HCT116 (cell line): ENCODE results near the gene FBRS. TPM values are rescaled to one million over a fixed set of nuclear protein-coding genes. Genes with fewer than 3 reads are reported as not detected.

Experiments
- ATAC-seq: fragments of 200-7000 bp; cut with Tn5 transposase; 2 replicates; pipeline ENCODE4 v1.9.1; 2020; ENCODE audit warnings: mild to moderate bottlenecking, moderate library complexity
- BruUV-seq: library from RNA; stranded (reverse); fragments of 400-500 nt; replicated peaks from 2 replicates; lab custom pipeline; 2021; lab: Mats Ljungman, UMichigan
- CTCF ChIA-PET: fragments of 300-600 bp; sonication (Branson Sonifier 250); formaldehyde crosslinking; loops from one replicate; lab custom pipeline; 2021; ENCODE audit warnings: antibody characterized with exemption; lab: Charles Lee
- POLR2A ChIA-PET: fragments of 300-600, 350-600 bp; sonication (Branson Sonifier 250); formaldehyde crosslinking; loops from one replicate; lab custom pipeline; 2021; ENCODE audit warnings: antibody characterized with exemption; lab: Charles Lee
- RAD21 ChIA-PET, 2 experiments: fragments of 300-600 bp; sonication (Branson Sonifier 250); formaldehyde crosslinking; loops; one replicate each; lab custom pipeline; 2023; ENCODE audit warnings: low total read pairs in 2 of 2; ENCODE audit not compliant: uncharacterized antibody in 2 of 2, unreplicated experiment in 2 of 2, low non-redundant PET in 1 of 2; lab: Charles Lee
- DNase-seq: peaks from one replicate; pipeline ENCODE4 v3.0.0-alpha.2; 2010; ENCODE audit warnings: low read depth, low spot score
- H2AFZ ChIP-seq: fragments of 200-600 bp; shearing (Covaris generic), sonication (generic); 2 replicates; pipeline ENCODE4 v1.6.1; 2017; ENCODE audit warnings: low read depth, mixed run types, mixed read lengths, antibody characterized with exemption, low read length; ENCODE audit not compliant: poor library complexity, severe bottlenecking
- H3K27ac ChIP-seq: 2 replicates; pipeline ENCODE4 v1.5.1; 2012; ENCODE audit warnings: low read depth, low read length
- H3K27me3 ChIP-seq: fragments of 200-600 bp; sonication (generic); 2 replicates; pipeline ENCODE4 v1.6.1; 2016; ENCODE audit warnings: mixed run types, low read length, mixed read lengths; ENCODE audit not compliant: insufficient read depth
- H3K36me3 ChIP-seq, 2 experiments: fragments of 200-500 bp in 1 of 2; fragments of 200-600 bp in 1 of 2; sonication (Bioruptor generic) in 1 of 2; sonication (generic) in 1 of 2; 2 replicates each; pipeline versions ENCODE4 v1.5.1 to v1.6.1; 2014 to 2016; ENCODE audit warnings: low read length in 2 of 2, inconsistent platforms in 1 of 2, mixed read lengths in 1 of 2, mixed run types in 1 of 2; ENCODE audit not compliant: insufficient read depth in 2 of 2, control insufficient read depth in 1 of 2
- H3K4me1 ChIP-seq, 2 experiments: fragments of 200-600 bp in 1 of 2; sonication (generic) in 1 of 2; 2 replicates each; pipeline versions ENCODE4 v1.5.1 to v1.6.1; 2012 to 2017; ENCODE audit warnings: low read length in 2 of 2, inconsistent platforms in 1 of 2, mild to moderate bottlenecking in 1 of 2, mixed read lengths in 1 of 2, mixed run types in 1 of 2, moderate library complexity in 1 of 2; ENCODE audit not compliant: insufficient read depth in 2 of 2, control insufficient read depth in 1 of 2
- H3K4me2 ChIP-seq: fragments of 200-600 bp; sonication (generic); 2 replicates; pipeline ENCODE4 v1.6.1; 2017; ENCODE audit warnings: mixed run types, low read length, mixed read lengths
- H3K4me3 ChIP-seq, 2 experiments: fragments of 200-600 bp in 1 of 2; sonication (generic) in 1 of 2; replicated peaks in 1 of 2; 2 replicates each; pipeline ENCODE4 v1.5.1; 2011 to 2016; ENCODE audit warnings: low read length in 2 of 2, control low read depth in 1 of 2, low read depth in 1 of 2, mild to moderate bottlenecking in 1 of 2, mixed read lengths in 1 of 2, mixed run types in 1 of 2
- H3K79me2 ChIP-seq: fragments of 200-600 bp; sonication (generic); 2 replicates; pipeline ENCODE4 v1.6.1; 2017; ENCODE audit warnings: mild to moderate bottlenecking, mixed run types, low read length, moderate library complexity, mixed read lengths; ENCODE audit not compliant: insufficient read depth
- H3K9ac ChIP-seq: fragments of 200-600 bp; sonication (generic); 2 replicates; pipeline ENCODE4 v1.6.1; 2016; ENCODE audit warnings: low read length, mixed read lengths
- H3K9me2 ChIP-seq: fragments of 200-600 bp; sonication (generic), shearing (Covaris generic); 2 replicates; pipeline ENCODE4 v1.6.1; 2017; ENCODE audit warnings: mixed run types, mild to moderate bottlenecking, moderate library complexity; ENCODE audit not compliant: insufficient read depth
- H3K9me3 ChIP-seq, 2 experiments: fragments of 200-500 bp in 1 of 2; fragments of 200-600 bp in 1 of 2; sonication (Bioruptor generic) in 1 of 2; sonication (generic) in 1 of 2; 2 replicates each; pipeline ENCODE4 v1.6.1; 2014 to 2017; ENCODE audit warnings: low read length in 2 of 2, mixed read lengths in 2 of 2, inconsistent platforms in 1 of 2, low read depth in 1 of 2, mild to moderate bottlenecking in 1 of 2, mixed run types in 1 of 2, moderate library complexity in 1 of 2; ENCODE audit not compliant: control insufficient read depth in 1 of 2, insufficient read depth in 1 of 2
- H4K20me1 ChIP-seq: fragments of 200-600 bp; sonication (generic), shearing (Covaris generic); 2 replicates; pipeline ENCODE4 v1.6.1; 2017; ENCODE audit warnings: mixed run types, mild to moderate bottlenecking, moderate library complexity; ENCODE audit not compliant: insufficient read depth
- EGR1 ChIP-seq: IDR thresholded peaks from 2 replicates; pipeline ENCODE4 v1.6.1; 2012; ENCODE audit warnings: low read depth
- EZH2 ChIP-seq: fragments of 200-600 bp; sonication (generic); IDR thresholded peaks from 2 replicates; pipeline ENCODE4 v1.6.1; 2017; ENCODE audit warnings: antibody characterized with exemption, mixed run types
- FOSL1 ChIP-seq: IDR thresholded peaks from 2 replicates; pipeline ENCODE4 v1.6.1; 2012; ENCODE audit warnings: low read depth
- POLR2A ChIP-seq: IDR thresholded peaks from 2 replicates; pipeline ENCODE4 v1.7.0; 2011; ENCODE audit warnings: borderline replicate concordance; ENCODE audit not compliant: insufficient read depth, insufficient read length; ENCODE audit errors: extremely low read depth
- POLR2AphosphoS5 ChIP-seq: IDR thresholded peaks from 2 replicates; pipeline ENCODE4 v1.6.1; 2011; ENCODE audit warnings: mild to moderate bottlenecking, low read depth, low read length, moderate library complexity
- RAD21 ChIP-seq: IDR thresholded peaks from 2 replicates; pipeline ENCODE4 v1.6.1; 2012; ENCODE audit warnings: low read depth, mild to moderate bottlenecking
- SP1 ChIP-seq: IDR thresholded peaks from 2 replicates; pipeline ENCODE4 v1.6.1; 2012; ENCODE audit warnings: low read depth
- SRF ChIP-seq: IDR thresholded peaks from 2 replicates; pipeline ENCODE4 v1.6.1; 2012; ENCODE audit warnings: low read depth
- TCF7L2 ChIP-seq: IDR thresholded peaks from 2 replicates; pipeline ENCODE4 v1.7.0; 2011; ENCODE audit warnings: borderline replicate concordance, inconsistent platforms; ENCODE audit not compliant: insufficient read depth, insufficient read length; ENCODE audit errors: extremely low read depth
- YY1 ChIP-seq: IDR thresholded peaks from 2 replicates; pipeline ENCODE4 v1.6.1; 2011; ENCODE audit warnings: low read length, low read depth, moderate library complexity, mild to moderate bottlenecking; ENCODE audit not compliant: insufficient replicate concordance; ENCODE audit errors: extremely low read depth
- ZNF274 ChIP-seq: fragments of 200-500 bp; sonication (Bioruptor generic); IDR thresholded peaks from 2 replicates; pipeline ENCODE4 v1.6.1; 2014; ENCODE audit warnings: mild to moderate bottlenecking, low read depth, low read length, inconsistent platforms
- intact Hi-C: fragments of 100-400 bp; cut with micrococcal nuclease; formaldehyde crosslinking; loops from 2 replicates; pipeline ENCODE4 v1.10.0; 2022
- total RNA-seq: library from RNA; stranded (reverse); gene quantifications from one replicate; pipeline ENCODE4 v1.2.1, GENCODE V29; 2021; ENCODE audit not compliant: unreplicated experiment
- TF ChIP-seq, protein P1 (sequence below), 3 experiments: fragments of 200-600 bp in 1 of 3; sonication (generic) in 1 of 3; IDR thresholded peaks in 2 of 3; conservative IDR thresholded peaks in 1 of 3; 2 replicates each; pipeline ENCODE4 v1.5.1; 2012 to 2017; ENCODE audit warnings: low read depth in 2 of 3, low read length in 2 of 3, antibody characterized with exemption in 1 of 3, borderline replicate concordance in 1 of 3, control low read depth in 1 of 3, mild to moderate bottlenecking in 1 of 3, mixed read lengths in 1 of 3, mixed run types in 1 of 3, moderate library complexity in 1 of 3; ENCODE audit not compliant: insufficient read depth in 1 of 3

FBRS gene
- total RNA-seq, 1 experiment from 2014 or later = 65.3 TPM

DNA sequence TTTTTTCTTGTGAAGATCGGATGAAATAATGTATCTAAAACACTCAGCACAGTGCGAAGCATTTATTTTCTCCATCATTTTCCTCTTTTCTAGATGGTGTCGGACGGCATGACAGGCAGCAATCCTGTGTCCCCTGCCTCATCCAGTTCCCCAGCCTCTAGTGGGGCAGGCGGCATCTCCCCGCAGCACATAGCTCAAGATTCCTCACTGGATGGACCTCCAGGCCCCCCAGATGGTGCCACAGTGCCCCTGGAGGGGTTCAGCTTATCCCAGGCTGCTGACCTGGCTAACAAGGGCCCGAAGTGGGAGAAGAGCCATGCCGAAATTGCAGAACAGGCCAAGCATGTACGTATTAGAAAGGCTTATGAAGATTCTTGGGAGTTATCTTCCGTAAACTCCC is 45.7 kb downstream of the FBRS start:
- H3K9me2 ChIP-seq = no peaks in the 10 kb centered on the region
- no peak overlapping the region for H3K27ac ChIP-seq
- no peak overlapping the region for H2AFZ ChIP-seq
- no peaks in the 10 kb centered on the region for H3K27me3 ChIP-seq
- H4K20me1 ChIP-seq = no peaks in the 10 kb centered on the region
- no peaks in the 10 kb centered on the region for H3K9me3 ChIP-seq
- H3K36me3 ChIP-seq = peaks cover 56 to 69% of the 10 kb centered on the region in 2 experiments
- BruUV-seq = no TSS peak
- no peak overlapping the region for H3K4me2 ChIP-seq
- H3K79me2 ChIP-seq = peaks cover 82% of the 10 kb centered on the region
- ATAC-seq (no peak), DNase-seq (no peak)
- H3K4me3 ChIP-seq = no peak overlapping the region
- intact Hi-C loops = no loop called here
- RAD21 ChIA-PET = no interaction called here
- no peak for TF ChIP-seq YY1
- no peak for TF ChIP-seq POLR2AphosphoS5
- TF ChIP-seq EGR1 = no peak
- no peak for TF ChIP-seq FOSL1
- TF ChIP-seq, protein P1, sequence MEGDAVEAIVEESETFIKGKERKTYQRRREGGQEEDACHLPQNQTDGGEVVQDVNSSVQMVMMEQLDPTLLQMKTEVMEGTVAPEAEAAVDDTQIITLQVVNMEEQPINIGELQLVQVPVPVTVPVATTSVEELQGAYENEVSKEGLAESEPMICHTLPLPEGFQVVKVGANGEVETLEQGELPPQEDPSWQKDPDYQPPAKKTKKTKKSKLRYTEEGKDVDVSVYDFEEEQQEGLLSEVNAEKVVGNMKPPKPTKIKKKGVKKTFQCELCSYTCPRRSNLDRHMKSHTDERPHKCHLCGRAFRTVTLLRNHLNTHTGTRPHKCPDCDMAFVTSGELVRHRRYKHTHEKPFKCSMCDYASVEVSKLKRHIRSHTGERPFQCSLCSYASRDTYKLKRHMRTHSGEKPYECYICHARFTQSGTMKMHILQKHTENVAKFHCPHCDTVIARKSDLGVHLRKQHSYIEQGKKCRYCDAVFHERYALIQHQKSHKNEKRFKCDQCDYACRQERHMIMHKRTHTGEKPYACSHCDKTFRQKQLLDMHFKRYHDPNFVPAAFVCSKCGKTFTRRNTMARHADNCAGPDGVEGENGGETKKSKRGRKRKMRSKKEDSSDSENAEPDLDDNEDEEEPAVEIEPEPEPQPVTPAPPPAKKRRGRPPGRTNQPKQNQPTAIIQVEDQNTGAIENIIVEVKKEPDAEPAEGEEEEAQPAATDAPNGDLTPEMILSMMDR (IDR thresholded peaks at IDR 0.05 in 2 of 3, conservative IDR thresholded peaks at IDR 0.05 in 1 of 3; ENCODE audit: borderline replicate concordance in 1 of 3, insufficient read depth in 1 of 3, low read depth in 2 of 3, low read length in 2 of 3) = no peak
- TF ChIP-seq, all 23 proteins: peak for 0
- CTCF ChIA-PET = no interaction called here
- no peak overlapping the region for H3K9ac ChIP-seq
- H3K4me1 ChIP-seq = peaks cover 8 to 13% of the 10 kb centered on the region in 2 experiments
- POLR2A ChIA-PET = no interaction called here

DNA sequence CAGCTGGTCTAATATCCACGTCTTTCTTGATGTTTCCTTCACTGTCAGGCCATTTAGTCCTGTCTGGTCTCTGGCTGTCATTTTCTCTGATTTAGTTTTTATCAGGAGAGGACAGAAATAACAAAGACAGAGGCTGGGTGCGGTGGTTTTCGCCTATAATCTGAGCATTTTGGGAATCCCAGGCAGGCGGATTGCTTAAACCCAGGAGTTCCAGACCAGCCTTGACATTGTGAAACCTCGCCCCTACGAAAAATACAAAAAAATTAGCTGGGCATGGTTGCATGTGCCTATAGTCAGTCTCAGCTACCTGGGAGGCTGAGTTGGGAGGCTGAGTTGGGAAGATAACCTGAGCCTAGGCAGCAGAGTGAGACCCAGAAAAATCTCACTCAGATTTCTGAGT is 47.8 kb downstream of the FBRS start:
- TF ChIP-seq RAD21 (no peak), YY1 (no peak), POLR2A (no peak), ZNF274 (no peak), TCF7L2 (no peak), EZH2 (no peak), SP1 (no peak), EGR1 (no peak), SRF (no peak)
- TF ChIP-seq, protein P1 (IDR thresholded peaks at IDR 0.05 in 2 of 3, conservative IDR thresholded peaks at IDR 0.05 in 1 of 3; ENCODE audit: borderline replicate concordance in 1 of 3, insufficient read depth in 1 of 3, low read depth in 2 of 3, low read length in 2 of 3) = no peak
- RAD21 ChIA-PET = no interaction called here
- POLR2A ChIA-PET = no interaction called here
- intact Hi-C loops = no loop called here
- Histone ChIP-seq H3K9me3 (no peaks in the 10 kb centered on the region), H3K9ac (no peak overlapping the region), H4K20me1 (no peaks in the 10 kb centered on the region), H3K4me3 (no peak overlapping the region), H3K27ac (no peak overlapping the region), H2AFZ (no peak overlapping the region), H3K9me2 (no peaks in the 10 kb centered on the region), H3K36me3 (peaks cover 71 to 79% of the 10 kb centered on the region in 2 experiments), H3K27me3 (no peaks in the 10 kb centered on the region), H3K4me1 (no peaks in the 10 kb centered on the region), H3K4me2 (no peak overlapping the region), H3K79me2 (peaks cover 80% of the 10 kb centered on the region)
- no peak for DNase-seq
- ATAC-seq = no peak
- no TSS peak for BruUV-seq
- CTCF ChIA-PET = no interaction called here
